GM18499 (cell line): ENCODE results near the gene OOSP2.
"Not testable (repeated sequence)": the region's sequence is repeated elsewhere in the genome, so short reads cannot be mapped to it uniquely, and the experiment has no call there.

ENCODE experiments used
- ATAC-seq: cut with Tn5 transposase; IDR thresholded peaks from one replicate; pipeline ENCODE4 v1.9.1; 2021; ENCODE audit warnings: moderate number of reproducible peaks; ENCODE audit not compliant: insufficient read depth, unreplicated experiment

Gene OOSP2, protein sequence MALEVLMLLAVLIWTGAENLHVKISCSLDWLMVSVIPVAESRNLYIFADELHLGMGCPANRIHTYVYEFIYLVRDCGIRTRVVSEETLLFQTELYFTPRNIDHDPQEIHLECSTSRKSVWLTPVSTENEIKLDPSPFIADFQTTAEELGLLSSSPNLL

DNA sequence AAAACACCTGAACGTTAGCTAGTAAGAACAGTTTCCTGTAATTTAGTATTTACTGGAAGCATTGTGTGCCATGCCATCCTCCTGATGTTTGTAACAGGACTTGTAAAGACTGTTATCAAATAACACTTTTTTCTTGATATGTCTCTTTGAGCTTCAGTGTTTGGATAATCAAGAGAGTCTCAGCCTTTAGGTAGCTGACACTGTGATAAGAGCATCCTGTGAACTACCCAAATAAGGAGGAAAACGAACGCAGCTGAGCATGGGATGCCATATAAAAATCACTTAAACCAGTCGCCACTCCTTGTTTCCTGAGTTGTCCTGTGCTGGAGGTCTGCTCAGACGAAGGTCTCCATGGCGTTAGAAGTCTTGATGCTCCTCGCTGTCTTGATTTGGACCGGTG, at the start of gene OOSP2:
Gene OOSP2 (plus strand): TSS at position 301 of the 400 bp plus-strand sequence. CDS start 51 bp downstream, at position 352.
- no peak for ATAC-seq

DNA sequence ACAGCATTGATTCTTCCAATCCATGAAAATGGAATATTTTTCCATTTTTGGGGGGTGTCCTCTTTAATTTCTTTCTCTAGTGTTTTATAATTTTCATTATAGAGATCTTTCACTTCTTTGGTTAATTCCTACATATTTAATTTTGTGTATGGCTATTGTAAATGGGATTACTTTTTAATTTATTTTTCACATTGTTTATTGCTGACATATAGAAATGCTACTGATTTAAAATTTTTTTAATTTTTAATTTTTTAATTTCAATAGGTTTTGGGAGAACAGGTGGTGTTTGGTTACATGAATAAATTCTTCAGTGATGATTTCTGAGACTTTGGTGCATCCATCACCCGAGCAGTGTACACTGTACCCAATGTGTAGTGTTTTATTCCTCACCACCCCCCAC, 49.8 kb upstream of the OOSP2 start:
- ATAC-seq: no peak

DNA sequence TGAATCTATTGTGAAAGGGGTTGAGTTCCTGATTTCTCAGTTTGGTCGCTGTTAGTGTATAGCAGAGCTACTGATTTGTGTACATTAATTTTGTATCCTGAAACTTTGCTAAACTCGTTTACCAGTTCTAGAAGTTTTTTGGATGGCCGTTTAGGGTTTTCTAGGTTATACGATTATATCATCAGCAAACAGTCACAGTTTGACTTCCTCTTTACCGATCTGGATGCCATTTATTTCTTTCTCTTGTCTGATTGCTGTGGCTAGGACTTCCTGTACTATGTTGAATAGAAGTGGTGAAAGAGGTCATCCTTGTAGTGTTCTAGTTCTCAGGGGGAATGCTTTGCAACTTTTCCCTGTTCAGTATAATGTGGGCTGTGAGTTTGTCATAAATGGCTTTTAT, 47.8 kb upstream of the OOSP2 start:
- no peak for ATAC-seq

DNA sequence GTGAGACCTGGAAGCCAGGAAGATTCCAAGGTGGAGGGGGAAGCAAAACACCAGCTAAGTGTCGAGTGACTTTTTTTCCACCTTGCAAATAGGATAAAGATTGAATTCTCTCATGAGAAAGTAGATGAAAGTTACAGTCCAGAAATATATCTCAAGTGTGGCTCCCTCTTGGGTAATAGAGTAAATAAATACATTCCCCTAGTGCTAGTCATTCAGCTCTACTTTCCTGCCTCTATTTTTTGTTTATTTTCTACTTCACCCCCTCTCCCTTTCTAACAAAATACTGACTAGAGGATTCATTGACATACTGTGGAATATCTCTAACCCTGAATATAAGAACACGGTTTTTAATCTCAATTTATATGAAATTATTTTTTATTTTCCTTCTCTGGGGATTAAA, 42.4 kb upstream of the OOSP2 start:
- no peak for ATAC-seq

DNA sequence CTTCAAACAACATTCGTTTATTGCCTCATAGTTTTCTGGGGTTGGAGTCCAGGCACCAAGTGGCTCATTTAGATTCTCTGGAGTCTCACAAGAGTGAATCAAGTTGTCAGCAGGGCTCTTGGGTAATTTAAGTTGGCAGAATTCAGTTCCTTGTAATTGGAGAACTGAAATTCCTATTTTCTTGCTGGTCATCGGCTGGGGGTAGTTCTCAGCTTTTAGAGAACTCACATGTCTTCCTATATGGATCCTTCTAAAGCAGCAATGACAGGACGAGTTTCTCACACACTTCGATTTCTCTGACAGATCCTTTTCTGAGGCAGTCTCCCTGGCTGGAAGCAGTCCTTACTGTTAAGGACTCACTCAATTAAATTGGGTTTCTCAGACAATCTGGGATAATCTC, 40.5 kb upstream of the OOSP2 start:
- ATAC-seq: no peak

DNA sequence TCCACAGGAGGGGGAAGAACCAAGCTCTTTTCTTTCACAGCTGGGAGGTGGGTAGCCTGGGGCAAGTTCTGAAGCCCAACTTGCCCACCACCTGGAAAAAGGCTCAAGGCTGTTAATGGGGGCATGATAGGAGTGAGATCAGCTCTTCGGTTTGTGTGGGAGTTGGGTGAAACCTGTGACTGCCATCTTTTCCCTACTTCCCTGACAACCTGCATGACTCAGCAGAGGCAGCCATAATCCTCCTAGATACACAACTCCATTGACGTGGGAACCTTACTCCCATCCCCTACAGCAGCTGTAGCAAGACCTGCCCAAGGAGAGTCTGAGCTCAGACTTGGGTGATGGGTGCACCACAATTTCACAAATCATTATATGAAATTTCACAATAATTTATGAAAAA, 36.5 kb upstream of the OOSP2 start:
- ATAC-seq: no peak

DNA sequence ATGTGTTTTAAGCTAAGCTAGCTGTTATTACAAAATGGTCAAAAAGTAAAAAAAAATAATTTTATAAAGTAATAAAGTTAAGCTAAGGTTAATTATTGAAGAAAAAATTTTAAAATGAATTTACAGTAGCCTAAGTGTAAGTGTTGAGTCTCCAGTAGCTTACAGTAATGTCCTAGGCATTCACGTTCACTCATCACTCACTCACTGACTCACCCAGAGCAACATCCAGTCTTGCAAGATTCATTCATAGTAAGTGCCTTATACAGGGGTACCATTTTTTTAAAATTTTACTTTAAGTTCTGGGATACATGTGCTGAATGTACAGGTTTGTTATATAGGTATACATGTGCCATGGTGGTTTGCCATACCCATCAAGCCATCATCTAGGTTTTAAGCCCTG, 34.8 kb upstream of the OOSP2 start:
- no peak for ATAC-seq

DNA sequence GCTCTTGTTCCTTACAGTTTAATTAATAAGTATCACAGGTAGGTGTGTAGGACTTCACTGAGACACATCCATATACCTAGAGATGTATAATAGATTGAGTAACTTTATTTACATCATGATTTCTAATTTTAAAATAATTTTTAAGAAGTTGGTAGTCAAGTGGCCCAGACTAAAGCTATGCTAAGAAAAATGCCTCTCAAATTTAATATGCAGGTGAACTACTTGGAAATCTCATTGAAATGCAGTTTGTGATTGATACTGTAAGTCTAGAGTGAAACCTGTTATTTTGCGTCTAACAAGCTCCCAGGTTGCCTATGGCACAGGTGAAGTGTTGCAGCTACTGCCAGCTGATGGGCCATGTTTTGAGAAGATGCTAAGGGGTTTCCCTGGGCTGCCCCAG, 23.3 kb upstream of the OOSP2 start, which contains the start of gene OOSP4B:
Gene OOSP4B (plus strand): TSS at position 301 of the 400 bp plus-strand sequence.
- ATAC-seq: no peak

DNA sequence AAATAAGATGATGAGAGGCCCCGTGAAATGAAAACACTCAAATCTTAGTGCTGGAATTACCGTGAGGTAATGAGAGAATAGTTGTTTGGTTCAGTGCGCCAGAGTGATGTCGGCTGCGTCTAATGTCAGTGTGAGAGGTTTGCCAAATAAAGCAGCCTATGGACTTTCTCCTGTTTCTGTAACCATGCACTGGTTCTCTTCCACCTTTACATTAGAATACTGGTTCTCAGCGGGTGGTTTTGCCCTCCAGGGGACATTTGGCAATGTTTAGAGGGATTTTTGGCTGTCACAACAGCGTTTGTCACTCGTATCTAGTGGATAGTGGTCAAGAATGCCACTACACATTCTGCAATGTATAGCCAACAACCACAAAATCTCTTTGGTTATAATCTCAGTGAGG, 22.2 kb upstream of the OOSP2 start:
- ATAC-seq: no peak

DNA sequence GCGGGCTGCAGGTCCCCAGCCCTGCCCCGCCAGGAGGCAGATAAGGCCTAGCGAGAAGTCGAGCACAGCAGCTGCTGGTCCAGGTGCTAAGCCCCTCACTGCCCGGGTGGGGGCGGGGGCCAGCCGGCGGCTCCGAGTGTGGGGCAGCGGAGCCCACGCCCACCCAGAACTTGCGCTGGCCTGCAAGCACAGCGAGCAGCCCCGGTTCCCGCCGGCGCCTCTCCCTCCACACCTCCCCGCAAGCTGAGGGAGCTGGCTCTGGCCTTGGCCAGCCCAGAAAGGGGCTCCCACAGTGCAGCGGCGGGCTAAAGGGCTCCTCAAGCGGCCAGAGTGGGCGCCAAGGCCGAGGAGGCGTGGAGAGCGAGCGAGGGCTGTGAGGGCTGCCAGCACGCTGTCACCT, 19.8 kb upstream of the OOSP2 start:
- ATAC-seq: not testable (repeated sequence)

DNA sequence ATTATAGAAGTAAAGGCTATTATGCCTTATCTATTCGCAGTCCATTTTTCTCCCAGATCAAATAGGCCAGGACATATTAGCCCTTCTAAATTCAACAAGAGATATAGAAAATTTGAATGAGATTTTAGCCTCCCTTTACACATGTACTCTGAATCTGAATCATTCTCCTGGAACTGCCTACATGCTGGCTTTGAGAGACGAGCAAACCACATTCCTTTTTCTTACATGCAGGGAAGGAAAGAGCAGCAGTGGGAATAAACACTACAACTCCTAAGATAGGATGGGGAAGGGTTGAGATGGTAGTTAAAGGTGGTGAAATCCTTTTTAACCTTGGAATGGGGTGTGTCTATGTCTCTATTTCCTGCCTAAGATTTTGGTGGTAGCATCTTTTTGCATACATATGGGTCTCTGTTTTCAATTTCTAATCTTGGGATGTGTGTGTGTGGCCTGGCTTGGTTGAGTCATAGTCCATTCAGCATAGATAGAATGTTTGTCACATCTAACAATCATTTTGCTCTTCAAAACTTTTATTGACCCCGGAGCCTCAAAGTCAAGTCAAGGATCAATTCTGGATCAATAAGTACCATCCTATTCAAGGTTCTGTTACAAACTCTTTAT, 11.1 kb upstream of the OOSP2 start:
- no peak for ATAC-seq

DNA sequence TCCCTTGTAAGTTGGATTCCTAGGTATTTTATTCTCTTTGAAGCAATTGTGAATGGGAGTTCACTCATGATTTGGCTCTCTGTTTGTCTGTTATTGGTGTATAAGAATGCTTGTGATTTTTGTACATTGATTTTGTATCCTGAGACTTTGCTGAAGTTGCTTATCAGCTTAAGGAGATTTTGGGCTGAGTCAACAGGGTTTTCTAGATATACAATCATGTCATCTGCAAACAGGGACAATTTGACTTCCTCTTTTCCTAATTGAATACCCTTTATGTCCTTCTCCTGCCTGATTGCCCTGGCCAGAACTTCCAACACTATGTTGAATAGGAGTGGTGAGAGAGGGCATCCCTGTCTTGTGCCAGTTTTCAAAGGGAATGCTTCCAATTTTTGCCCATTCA, 10.2 kb downstream of the OOSP2 start:
- ATAC-seq: not testable (repeated sequence)

DNA sequence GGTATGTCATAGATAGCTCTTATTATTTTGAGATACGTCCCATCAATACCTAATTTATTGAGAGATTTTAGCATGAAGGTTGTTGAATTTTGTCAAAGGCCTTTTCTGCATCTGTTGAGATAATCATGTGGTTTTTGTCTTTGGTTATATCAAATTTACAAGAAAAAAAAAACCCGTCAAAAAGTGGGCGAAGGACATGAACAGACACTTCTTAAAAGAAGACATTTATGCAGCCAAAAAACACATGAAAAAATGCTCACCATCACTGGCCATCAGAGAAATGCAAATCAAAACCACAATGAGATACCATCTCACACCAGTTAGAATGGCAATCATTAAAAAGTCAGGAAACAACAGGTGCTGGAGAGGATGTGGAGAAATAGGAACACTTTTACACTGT, 10.6 kb downstream of the OOSP2 start:
- not testable (repeated sequence) for ATAC-seq

DNA sequence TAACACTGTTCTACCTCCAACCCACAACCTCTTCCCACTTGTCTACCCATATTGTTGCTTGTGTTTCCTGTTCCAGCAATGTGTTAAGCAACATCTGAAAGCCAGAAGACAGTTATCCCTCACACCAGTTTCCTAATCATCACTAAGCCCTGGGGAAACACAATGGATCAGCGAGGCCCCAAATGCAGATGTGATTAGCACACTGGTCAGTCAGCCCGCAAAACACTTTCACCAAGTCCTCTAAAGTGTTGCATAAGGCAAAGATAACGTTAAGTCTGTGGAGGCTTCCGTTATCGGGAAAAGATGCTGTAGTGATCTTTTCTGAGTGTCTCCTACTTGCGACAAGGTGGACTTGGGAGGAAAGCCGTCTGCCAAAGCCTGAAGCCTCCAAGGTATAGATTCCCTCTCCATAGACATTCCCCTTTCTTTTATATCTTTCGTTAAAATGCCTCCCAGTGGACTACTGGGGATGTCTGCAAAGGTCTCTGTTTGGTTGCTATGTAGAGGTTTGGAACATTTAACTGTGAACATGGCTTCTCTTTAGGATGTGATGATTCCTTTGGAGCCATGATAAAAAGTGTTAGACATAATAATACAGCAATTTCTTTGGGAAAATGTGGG, 16.2 kb downstream of the OOSP2 start, which contains the start of gene MS4A3:
Gene MS4A3 (plus strand): TSS at position 317 of the 621 bp plus-strand sequence. CDS start 4,496 bp downstream, outside the sequence.
- ATAC-seq: no peak

DNA sequence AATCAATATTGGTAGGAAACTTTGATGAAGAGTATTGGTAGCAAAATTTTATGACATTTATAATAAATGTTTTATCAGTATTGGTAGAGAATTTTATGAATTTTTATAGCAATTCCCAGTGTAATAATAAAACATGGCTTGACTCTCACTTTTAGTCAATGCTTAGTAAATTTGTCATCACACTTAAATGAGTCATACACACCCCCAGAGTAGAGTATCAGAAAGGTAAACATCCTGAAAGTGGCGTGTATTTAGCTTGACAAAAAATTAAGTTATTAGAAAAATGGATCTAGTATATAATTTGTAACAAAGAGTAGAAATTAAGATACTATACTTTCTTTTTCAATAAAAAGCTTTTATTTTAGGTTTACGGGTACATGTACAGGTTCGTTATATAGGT, 18.8 kb downstream of the OOSP2 start:
- no peak for ATAC-seq

DNA sequence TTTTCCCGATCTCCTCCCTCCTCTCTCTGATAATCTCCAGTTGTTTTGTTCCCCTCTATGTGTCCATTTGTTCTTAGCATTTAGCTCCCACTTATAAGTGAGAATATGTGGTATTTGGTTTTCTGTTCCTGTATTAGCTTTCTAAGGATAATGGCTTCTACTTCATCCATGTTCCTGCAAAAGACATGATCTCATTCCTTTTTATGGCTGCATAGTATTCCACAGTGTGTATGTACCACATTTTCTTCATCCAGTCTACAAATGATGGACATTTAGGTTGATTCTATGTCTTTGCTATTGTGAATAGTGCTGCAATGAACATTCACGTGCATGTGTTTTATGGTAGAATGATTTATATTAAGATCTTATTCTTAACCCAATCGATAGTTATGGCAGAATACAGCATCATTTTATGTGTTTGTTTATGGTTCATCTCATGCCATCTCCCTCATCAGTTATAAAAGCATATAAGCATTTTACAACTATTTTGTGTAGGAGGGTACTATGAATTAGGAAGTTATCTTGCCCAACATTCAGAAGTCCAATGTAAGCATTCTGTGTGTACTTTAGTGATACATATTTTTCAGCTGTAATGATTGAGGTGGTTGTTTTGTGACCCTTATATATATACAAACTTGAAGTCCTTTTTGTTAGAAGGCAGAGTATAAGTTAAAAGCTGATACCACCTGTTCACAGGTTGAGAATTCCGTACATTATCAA, 19.5 kb downstream of the OOSP2 start:
- no peak for ATAC-seq

DNA sequence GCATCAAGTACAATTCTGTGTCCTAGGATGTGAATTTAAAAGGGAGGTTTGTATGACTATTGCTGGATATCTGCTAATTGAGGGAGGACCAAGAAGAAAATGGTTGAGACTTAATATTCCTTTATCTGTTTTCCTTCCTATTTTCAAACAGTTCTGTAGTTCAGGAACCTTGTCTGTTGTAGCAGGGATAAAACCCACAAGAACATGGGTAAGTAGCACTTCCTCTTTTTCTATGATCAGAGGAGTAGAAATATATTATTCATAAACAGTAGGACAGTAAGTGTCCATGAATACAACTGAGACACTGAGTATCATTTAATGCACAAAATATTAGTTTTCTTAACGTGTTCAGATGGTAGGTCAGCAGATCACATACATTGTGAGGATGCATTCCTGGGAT, 23.9 kb downstream of the OOSP2 start:
- no peak for ATAC-seq

DNA sequence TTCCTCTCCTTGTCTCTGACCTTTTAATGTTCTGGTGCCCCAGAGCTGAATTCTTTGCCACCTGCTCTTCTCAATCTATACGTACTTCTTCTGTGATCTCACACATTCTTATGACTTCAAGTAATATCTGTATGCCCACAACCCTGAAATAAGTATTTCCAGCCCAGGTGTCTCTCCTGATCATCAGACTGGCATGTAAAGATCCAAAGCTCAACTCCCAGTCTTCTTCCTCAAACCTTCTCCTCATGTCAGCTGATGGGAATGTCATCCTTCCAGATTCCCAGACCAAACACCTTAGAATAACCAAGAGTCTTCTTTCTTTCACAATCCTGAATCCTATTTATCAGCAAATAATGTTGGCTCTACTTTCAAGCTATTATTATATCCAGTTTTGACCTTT, 25.6 kb downstream of the OOSP2 start:
- no peak for ATAC-seq

DNA sequence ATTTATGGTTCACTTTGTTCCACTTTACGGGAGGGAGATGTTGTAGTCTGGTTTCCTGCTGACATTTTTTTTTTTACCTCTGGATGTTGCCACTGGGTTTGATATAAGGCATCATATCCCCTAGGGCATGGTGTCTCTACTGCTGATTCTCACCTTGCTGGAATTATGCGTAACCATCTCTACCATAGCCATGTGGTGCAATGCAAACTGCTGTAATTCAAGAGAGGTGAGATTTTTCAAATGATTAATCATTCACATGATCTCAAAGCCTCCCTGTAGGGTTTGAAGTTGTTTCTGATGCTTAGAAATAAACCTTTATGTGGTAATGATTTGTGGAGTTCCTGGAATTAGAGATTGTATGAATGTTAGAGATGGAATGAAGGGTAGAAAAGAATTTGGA, 29.2 kb downstream of the OOSP2 start:
- no peak for ATAC-seq

DNA sequence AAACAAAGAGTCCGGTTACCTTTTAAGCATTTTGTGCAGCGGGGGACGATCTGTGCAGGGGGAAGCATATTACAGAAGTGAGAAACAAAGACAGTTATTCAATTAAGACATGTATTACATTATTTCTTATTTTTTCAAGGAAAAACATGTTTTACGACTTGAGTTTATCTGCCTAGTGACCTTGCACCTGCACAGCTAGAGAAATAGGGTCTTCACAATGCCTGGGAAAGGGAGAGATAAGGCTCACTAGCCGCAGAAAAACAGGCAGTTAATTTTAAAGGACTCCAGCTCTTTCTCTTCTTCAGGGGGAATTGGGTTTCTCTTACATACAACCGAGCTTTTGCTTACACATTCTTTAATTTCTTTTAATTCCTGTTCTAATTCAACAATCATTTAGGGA, 31.4 kb downstream of the OOSP2 start:
- not testable (repeated sequence) for ATAC-seq

DNA sequence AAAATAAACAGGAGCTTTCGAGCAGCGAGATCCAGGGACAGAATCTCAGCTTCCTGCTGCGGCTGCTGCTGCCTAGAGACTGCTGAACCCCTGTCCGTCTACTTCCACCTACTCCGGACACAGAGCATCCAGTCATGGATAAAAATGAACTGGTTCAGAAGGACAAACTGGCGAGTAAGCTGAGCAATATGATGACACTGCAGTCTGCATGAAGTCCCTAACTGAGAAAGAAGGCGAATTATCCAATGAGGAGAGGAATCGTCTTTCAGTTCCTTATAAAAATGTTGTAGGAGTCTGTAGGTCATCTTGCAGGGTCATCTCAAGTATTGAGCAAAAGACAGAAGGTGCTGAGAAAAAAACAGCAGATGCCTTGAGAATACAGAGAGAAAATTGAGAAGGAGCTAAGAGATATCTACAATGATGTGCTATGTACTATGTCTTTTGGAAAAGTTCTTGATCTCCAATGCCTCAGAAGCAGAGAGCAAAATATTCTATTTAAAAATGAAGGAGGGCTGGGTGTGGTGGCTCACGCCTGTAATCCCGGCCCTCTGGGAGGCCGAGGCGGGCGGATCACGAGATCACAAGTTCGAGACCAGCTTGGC, 37.1 kb downstream of the OOSP2 start:
- no peak for ATAC-seq
